ENCODE measurements around the gene NOTO.

DNA sequence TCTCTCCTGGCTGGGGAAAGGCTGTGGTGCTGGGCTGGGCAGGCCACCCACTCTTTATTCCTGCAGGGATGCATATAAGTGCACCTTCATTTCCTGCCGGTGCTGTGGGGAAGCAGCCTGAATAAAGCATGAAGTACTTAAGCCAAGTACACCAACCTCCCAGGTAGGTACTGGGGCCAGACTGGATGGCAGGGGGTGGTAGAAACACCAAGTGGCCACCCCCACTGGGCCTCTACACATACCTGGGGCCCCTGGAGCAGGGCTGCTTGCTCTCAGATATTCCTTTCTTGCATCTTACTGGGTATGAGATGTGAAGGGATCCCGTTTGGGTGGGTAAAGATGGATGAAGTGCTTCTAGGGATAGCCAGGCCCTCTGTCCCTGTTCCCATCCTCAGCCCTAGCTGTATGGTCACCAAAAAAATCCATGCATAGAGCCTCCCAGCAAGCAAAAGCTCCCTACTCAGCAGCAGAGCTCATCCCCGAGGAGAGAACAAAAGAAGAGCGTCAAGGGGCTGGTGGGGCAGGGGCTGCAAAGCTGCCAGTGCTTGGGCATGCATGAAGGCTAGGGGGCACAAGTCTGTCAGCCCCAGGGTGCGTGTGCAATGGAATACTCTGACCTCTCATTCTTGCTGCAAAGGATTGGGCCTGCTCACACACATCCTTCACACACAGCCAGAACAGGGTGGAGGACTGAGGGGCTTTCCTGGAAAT lies 53.7 kb downstream of the NOTO start:
- no peak for TF ChIP-seq CTCF (IDR thresholded peaks at IDR 0.05; ENCODE audit: low read depth, low read length)
- TF ChIP-seq EZH2phosphoT487 (IDR thresholded peaks at IDR 0.05; ENCODE audit: low read depth), result no peak

Measured in OCI-LY3 (cell line).